ENCODE measurements around the gene MPC1. TPM values are rescaled to one million over a fixed set of nuclear protein-coding genes. Genes with fewer than 3 reads are reported as not detected.
"Not testable (repeated sequence)": the region's sequence is repeated elsewhere in the genome, so short reads cannot be mapped to it uniquely, and the experiment has no call there.

MPC1 gene
- polyA plus RNA-seq, 5 donors, result 38.7 to 49.8 (median 44.0) TPM

- DNase-seq, result peak; percentile 52 to 59
These were observed 824 bp downstream of the MPC1 start for GRCh38 chr6:166381733-166382499.

- no peak for DNase-seq
These were observed 1.4 kb downstream of the MPC1 start for GRCh38 chr6:166381381-166381732.

- DNase-seq, result no peak
These were observed 2.9 kb downstream of the MPC1 start for GRCh38 chr6:166379800-166380199.

GRCh38 chr6:166379103-166379586 is 3.6 kb downstream of the MPC1 start:
- no peak for DNase-seq

GRCh38 chr6:166377721-166378120 is 5.0 kb downstream of the MPC1 start:
- DNase-seq, result no peak

- DNase-seq, result no peak
These were observed 7.7 kb downstream of the MPC1 start for GRCh38 chr6:166375013-166375412.

GRCh38 chr6:166370489-166370888 is 12.3 kb downstream of the MPC1 start:
- no peak for DNase-seq

- no peak for DNase-seq
These were observed 13.0 kb downstream of the MPC1 start for GRCh38 chr6:166369782-166370181.

- no peak for DNase-seq
These were observed 15.8 kb downstream of the MPC1 start for GRCh38 chr6:166366921-166367320.

- DNase-seq, result no peak
These were observed 16.9 kb downstream of the MPC1 start for GRCh38 chr6:166365806-166366205.

GRCh38 chr6:166365221-166365620 is 17.5 kb downstream of the MPC1 start:
- no peak for DNase-seq

GRCh38 chr6:166364456-166364855 is 18.3 kb downstream of the MPC1 start:
- no peak for DNase-seq

GRCh38 chr6:166362427-166362826 is 20.3 kb downstream of the MPC1 start:
- not testable (repeated sequence) for DNase-seq

- no peak for DNase-seq
These were observed 21.7 kb downstream of the MPC1 start for GRCh38 chr6:166361077-166361429.

- no peak for DNase-seq
These were observed 22.3 kb downstream of the MPC1 start for GRCh38 chr6:166360243-166361076.

GRCh38 chr6:166355552-166355951 is 27.2 kb downstream of the MPC1 start:
- DNase-seq, result no peak

GRCh38 chr6:166354965-166355364 is 27.8 kb downstream of the MPC1 start:
- no peak for DNase-seq

GRCh38 chr6:166354143-166354542 is 28.6 kb downstream of the MPC1 start:
- no peak for DNase-seq

- no peak for DNase-seq
These were observed 29.2 kb downstream of the MPC1 start for GRCh38 chr6:166353507-166353906.

- no peak for DNase-seq
These were observed 29.8 kb downstream of the MPC1 start for GRCh38 chr6:166352923-166353322.

GRCh38 chr6:166351715-166352285 is 30.9 kb downstream of the MPC1 start:
- no peak for DNase-seq

- no peak for DNase-seq
These were observed 34.3 kb downstream of the MPC1 start for GRCh38 chr6:166348305-166348949.
